ENCODE data around the gene MYBBP1A.

DNA sequence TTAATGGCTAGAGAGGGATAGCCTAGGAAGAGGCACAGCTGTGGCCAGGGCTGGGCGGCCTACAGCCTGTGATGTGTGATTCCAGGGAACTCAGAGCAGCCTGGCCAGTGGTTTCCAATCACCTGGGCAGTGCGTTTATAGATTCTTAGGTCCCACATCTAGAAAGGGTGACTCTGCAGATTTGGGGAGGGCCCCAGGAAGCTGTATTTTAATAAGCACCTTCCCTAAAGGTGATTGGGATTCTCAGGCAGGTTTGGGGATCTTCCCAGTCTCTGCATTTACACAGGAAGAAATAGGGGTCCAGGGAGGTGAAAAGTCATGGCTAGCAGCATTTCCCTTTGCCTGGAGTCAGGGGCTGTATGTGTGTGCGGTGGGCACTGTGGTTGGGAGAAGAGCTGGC lies 47.0 kb downstream of the MYBBP1A start:
- no peak for TF ChIP-seq POLR2A (IDR thresholded peaks at IDR 0.05; ENCODE audit: low read length)
- TF ChIP-seq GATA1 (IDR thresholded peaks at IDR 0.05; ENCODE audit: low read depth, low read length), result no peak

Measured in erythroblast (primary cell).